ENCODE results near the gene BHLHE23. TPM values are rescaled to one million over a fixed set of nuclear protein-coding genes. Genes with fewer than 3 reads are reported as not detected.

Gene BHLHE23
- total RNA-seq, 6 donors from 2014 or later = not detected

- H3K36me3 ChIP-seq = no peaks in the 10 kb centered on the region
- TF ChIP-seq EP300 (IDR thresholded peaks at IDR 0.05) (no peak), POLR2AphosphoS5 (IDR thresholded peaks at IDR 0.05) (no peak), POLR2A (IDR thresholded peaks at IDR 0.05) (no peak)
- TF ChIP-seq, protein P1, sequence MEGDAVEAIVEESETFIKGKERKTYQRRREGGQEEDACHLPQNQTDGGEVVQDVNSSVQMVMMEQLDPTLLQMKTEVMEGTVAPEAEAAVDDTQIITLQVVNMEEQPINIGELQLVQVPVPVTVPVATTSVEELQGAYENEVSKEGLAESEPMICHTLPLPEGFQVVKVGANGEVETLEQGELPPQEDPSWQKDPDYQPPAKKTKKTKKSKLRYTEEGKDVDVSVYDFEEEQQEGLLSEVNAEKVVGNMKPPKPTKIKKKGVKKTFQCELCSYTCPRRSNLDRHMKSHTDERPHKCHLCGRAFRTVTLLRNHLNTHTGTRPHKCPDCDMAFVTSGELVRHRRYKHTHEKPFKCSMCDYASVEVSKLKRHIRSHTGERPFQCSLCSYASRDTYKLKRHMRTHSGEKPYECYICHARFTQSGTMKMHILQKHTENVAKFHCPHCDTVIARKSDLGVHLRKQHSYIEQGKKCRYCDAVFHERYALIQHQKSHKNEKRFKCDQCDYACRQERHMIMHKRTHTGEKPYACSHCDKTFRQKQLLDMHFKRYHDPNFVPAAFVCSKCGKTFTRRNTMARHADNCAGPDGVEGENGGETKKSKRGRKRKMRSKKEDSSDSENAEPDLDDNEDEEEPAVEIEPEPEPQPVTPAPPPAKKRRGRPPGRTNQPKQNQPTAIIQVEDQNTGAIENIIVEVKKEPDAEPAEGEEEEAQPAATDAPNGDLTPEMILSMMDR (IDR thresholded peaks at IDR 0.05) = no peak
- H3K27ac ChIP-seq = no peak overlapping the region
- no peak overlapping the region for H3K4me3 ChIP-seq
- H3K4me1 ChIP-seq = no peaks in the 10 kb centered on the region
- 80 to 84% methylated on average over 8 to 16 of the region's 16 CpGs for WGBS, 2 donors
- DNase-seq (peak in 1 of 2 donors; percentile 69), ATAC-seq (ENCODE audit: low FRiP score in 2 of 2) (no peak)
- H3K27me3 ChIP-seq = no peaks in the 10 kb centered on the region
- H3K9me3 ChIP-seq = no peaks in the 10 kb centered on the region
These were observed 37.8 kb upstream of the BHLHE23 start for GRCh38 chr20:63044605-63045004.

- no peaks in the 10 kb centered on the region for H3K36me3 ChIP-seq
- 85 to 86% methylated on average over 25 of the region's 25 CpGs for WGBS, 2 donors
- TF ChIP-seq, protein P1 (IDR thresholded peaks at IDR 0.05) = no peak
- TF ChIP-seq EP300 (IDR thresholded peaks at IDR 0.05) (no peak), POLR2AphosphoS5 (IDR thresholded peaks at IDR 0.05) (no peak), POLR2A (IDR thresholded peaks at IDR 0.05) (no peak)
- no peak overlapping the region for H3K4me3 ChIP-seq
- H3K4me1 ChIP-seq = no peaks in the 10 kb centered on the region
- H3K9me3 ChIP-seq = no peaks in the 10 kb centered on the region
- no peaks in the 10 kb centered on the region for H3K27me3 ChIP-seq
- DNase-seq (peak in 1 of 2 donors; percentile 51), ATAC-seq (ENCODE audit: low FRiP score in 2 of 2) (no peak)
- no peak overlapping the region for H3K27ac ChIP-seq
These were observed 37.4 kb upstream of the BHLHE23 start for GRCh38 chr20:63044204-63044600.

GRCh38 chr20:63043348-63044203 is 36.8 kb upstream of the BHLHE23 start:
- DNase-seq (peak in 1 of 2 donors; percentile 53), ATAC-seq (ENCODE audit: low FRiP score in 2 of 2) (no peak)
- H3K4me3 ChIP-seq = no peak overlapping the region
- H3K9me3 ChIP-seq = no peaks in the 10 kb centered on the region
- TF ChIP-seq POLR2AphosphoS5 (IDR thresholded peaks at IDR 0.05) (no peak), EP300 (IDR thresholded peaks at IDR 0.05) (no peak), POLR2A (IDR thresholded peaks at IDR 0.05) (no peak)
- TF ChIP-seq, protein P1 (IDR thresholded peaks at IDR 0.05) = no peak
- no peaks in the 10 kb centered on the region for H3K4me1 ChIP-seq
- WGBS, 2 donors = 85 to 88% methylated on average over 63 to 64 of the region's 64 CpGs
- no peaks in the 10 kb centered on the region for H3K36me3 ChIP-seq
- no peaks in the 10 kb centered on the region for H3K27me3 ChIP-seq
- H3K27ac ChIP-seq = no peak overlapping the region

DNA sequence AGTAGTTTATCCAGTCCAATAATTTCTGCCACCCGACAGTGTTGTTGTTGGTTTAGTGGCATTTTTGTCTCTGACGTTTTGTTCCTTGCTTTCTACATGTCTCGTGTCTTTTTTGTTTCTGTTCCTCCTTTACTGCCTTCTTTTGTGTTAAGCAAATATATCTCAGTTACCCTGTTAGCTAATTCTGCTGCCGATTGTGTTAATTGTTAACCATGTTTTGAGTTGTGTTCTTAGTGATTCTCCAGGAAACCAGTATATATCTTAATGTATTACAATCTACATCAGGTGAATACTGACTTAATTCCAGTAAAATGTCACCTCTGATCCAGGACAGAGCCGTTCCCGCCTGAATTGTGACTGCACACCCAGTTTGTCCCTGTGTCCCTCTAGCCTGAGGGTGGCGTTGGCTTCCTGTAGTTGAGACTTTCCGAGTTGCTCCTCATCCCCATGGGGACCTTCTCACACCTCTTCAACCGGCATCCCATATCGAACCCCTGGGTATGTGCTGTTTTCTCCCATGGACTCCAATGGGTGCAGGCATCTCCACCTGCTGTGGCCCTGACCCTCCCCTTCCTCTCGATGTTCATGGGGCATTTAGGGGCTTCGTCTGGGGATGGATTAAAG is 35.8 kb upstream of the BHLHE23 start:
- DNase-seq (no peak), ATAC-seq (ENCODE audit: low FRiP score in 2 of 2) (no peak)
- TF ChIP-seq POLR2A (IDR thresholded peaks at IDR 0.05) = no peak
- TF ChIP-seq, protein P1 (IDR thresholded peaks at IDR 0.05) = no peak
- TF ChIP-seq EP300 (IDR thresholded peaks at IDR 0.05) = no peak
- TF ChIP-seq POLR2AphosphoS5 (IDR thresholded peaks at IDR 0.05) = no peak
- H3K27me3 ChIP-seq = no peaks in the 10 kb centered on the region
- no peak overlapping the region for H3K27ac ChIP-seq
- no peaks in the 10 kb centered on the region for H3K36me3 ChIP-seq
- WGBS, 2 donors = 59 to 65% methylated on average over 12 of the region's 12 CpGs
- H3K4me1 ChIP-seq = no peaks in the 10 kb centered on the region
- no peaks in the 10 kb centered on the region for H3K9me3 ChIP-seq
- no peak overlapping the region for H3K4me3 ChIP-seq
